Right cardiac atrium (tissue), 5 donors: ENCODE results near the gene CDH4. TPM values are rescaled to one million over a fixed set of nuclear protein-coding genes. Genes with fewer than 3 reads are reported as not detected.
"Not testable (repeated sequence)": the region's sequence is repeated elsewhere in the genome, so short reads cannot be mapped to it uniquely, and the experiment has no call there.

ENCODE experiments used
- ATAC-seq, 2 donors: fragments of 200-7000 bp; cut with Tn5 transposase; one replicate each; pipeline versions ENCODE4 v1.8.0 to v1.9.1; 2020; ENCODE audit warnings: moderate library complexity in 2 of 2, mild to moderate bottlenecking in 1 of 2
- DNase-seq, 3 donors: peaks; one replicate each; pipeline ENCODE4 v3.0.0-alpha.2; 2020
- H3K27ac ChIP-seq: one replicate; pipeline ENCODE4 v1.5.1; 2013; ENCODE audit warnings: mild to moderate bottlenecking, low read length, control low read depth, moderate library complexity
- H3K27me3 ChIP-seq: one replicate; pipeline ENCODE4 v1.6.1; 2013; ENCODE audit not compliant: control insufficient read depth, insufficient read depth
- H3K4me1 ChIP-seq: one replicate; pipeline ENCODE4 v1.6.1; 2013; ENCODE audit warnings: low read length; ENCODE audit not compliant: control insufficient read depth, insufficient read depth
- H3K4me3 ChIP-seq: one replicate; pipeline ENCODE4 v1.5.1; 2013; ENCODE audit warnings: low read length, control low read depth
- H3K9me3 ChIP-seq: one replicate; pipeline ENCODE4 v1.6.1; 2013; ENCODE audit warnings: low read length; ENCODE audit not compliant: control insufficient read depth
- WGBS: extraction: QIAGEN DNeasy Blood & Tissue Kit; methylation state at CpG from one replicate; pipeline ENCODE4 v1.1.7; 2013; 5-methylcytosine and 5-hydroxymethylcytosine counted together
- intact Hi-C, 4 donors: fragments of 100-400 bp; cut with DNase I; formaldehyde crosslinking; loops; one replicate each; pipeline versions ENCODE4 v1.11.0 to v1.14.0; 2022 to 2023
- polyA plus RNA-seq: library from polyadenylated mRNA; stranded (reverse); fragments of 200-250 nt; gene quantifications from one replicate; pipeline ENCODE4 v1.2.3, GENCODE V29; 2013
- total RNA-seq, 4 donors: library from RNA; stranded (reverse); fragmentation: NEBNext Ultra II Directional; extraction: Animal tissue kit (Norgen Biotek cat#: 25700); gene quantifications; one replicate each; pipeline ENCODE4 v1.2.1, GENCODE V29; 2021
- donor health status: healthy with polysubstance abuse.
- donor health status: DM: no; HTN: yes; CAD: no.
- donor health status: DM: no; HTN: no; CAD: no.
- donor health status: DM: no; HTN: yes; CAD: no; lungs with severe emphysema.
- donor health status: DM: yes; HTN: yes; CAD: no.

Gene CDH4
- total and polyA plus RNA-seq, 5 donors, result 0.21 to 1.0 (median 0.39) TPM

- H3K27ac ChIP-seq, result no peak overlapping the region
- DNase-seq (no peak), ATAC-seq (no peak)
- H3K27me3 ChIP-seq, result no peaks in the 10 kb centered on the region
- H3K4me3 ChIP-seq, result no peak overlapping the region
- no peaks in the 10 kb centered on the region for H3K4me1 ChIP-seq
- intact Hi-C loops, result no loop called here
- 74% methylated on average over 6 of the region's 6 CpGs for WGBS
- H3K9me3 ChIP-seq, result no peaks in the 10 kb centered on the region
Measured at GRCh38 chr20:61445138-61445537, 193.1 kb downstream of the CDH4 start.

- H3K4me1 ChIP-seq, result no peaks in the 10 kb centered on the region
- H3K9me3 ChIP-seq, result no peaks in the 10 kb centered on the region
- no peaks in the 10 kb centered on the region for H3K27me3 ChIP-seq
- intact Hi-C loops, result no loop called here
- DNase-seq, result no peak
- no peak overlapping the region for H3K4me3 ChIP-seq
- 87% methylated on average over 10 of the region's 10 CpGs for WGBS
- H3K27ac ChIP-seq, result no peak overlapping the region
- no peak for ATAC-seq
Measured at GRCh38 chr20:61445741-61446140, 193.7 kb downstream of the CDH4 start.

- H3K4me3 ChIP-seq, result no peak overlapping the region
- DNase-seq (no peak), ATAC-seq (no peak)
- no peaks in the 10 kb centered on the region for H3K27me3 ChIP-seq
- H3K27ac ChIP-seq, result no peak overlapping the region
- 55% methylated on average over 6 of the region's 6 CpGs for WGBS
- intact Hi-C loops, result no loop called here
- H3K9me3 ChIP-seq, result no peaks in the 10 kb centered on the region
- H3K4me1 ChIP-seq, result no peaks in the 10 kb centered on the region
Measured at GRCh38 chr20:61447952-61448351, 195.9 kb downstream of the CDH4 start.

- no peak for ATAC-seq
- intact Hi-C loops, result no loop called here
- no peak overlapping the region for H3K27ac ChIP-seq
- no peaks in the 10 kb centered on the region for H3K9me3 ChIP-seq
- no peak for DNase-seq
- no peaks in the 10 kb centered on the region for H3K27me3 ChIP-seq
- H3K4me1 ChIP-seq, result no peaks in the 10 kb centered on the region
- H3K4me3 ChIP-seq, result no peak overlapping the region
- WGBS, result 70% methylated on average over 13 of the region's 13 CpGs
Measured at GRCh38 chr20:61448386-61448785, 196.3 kb downstream of the CDH4 start.

- ATAC-seq, result no peak
- 77% methylated on average over 8 of the region's 8 CpGs for WGBS
Measured at GRCh38 chr20:61449057-61449609, 197.1 kb downstream of the CDH4 start.

GRCh38 chr20:61449916-61450315, 197.9 kb downstream of the CDH4 start:
- H3K27ac ChIP-seq, result no peak overlapping the region
- intact Hi-C loops, result no loop called here
- ATAC-seq, result peak in 1 of 2 donors; percentile 57
- no peaks in the 10 kb centered on the region for H3K9me3 ChIP-seq
- WGBS, result 59% methylated on average over 2 of the region's 2 CpGs
- DNase-seq, result no peak
- no peak overlapping the region for H3K4me3 ChIP-seq
- no peaks in the 10 kb centered on the region for H3K27me3 ChIP-seq
- no peaks in the 10 kb centered on the region for H3K4me1 ChIP-seq

More at GRCh38 chr20:61449057-61449609, 197.1 kb downstream of the CDH4 start:
- Histone ChIP-seq H3K9me3 (no peaks in the 10 kb centered on the region), H3K4me3 (no peak overlapping the region), H3K4me1 (no peaks in the 10 kb centered on the region), H3K27ac (no peak overlapping the region), H3K27me3 (no peaks in the 10 kb centered on the region)
- intact Hi-C loops, result no loop called here
- no peak for DNase-seq

GRCh38 chr20:61450549-61450948, 198.5 kb downstream of the CDH4 start:
- Histone ChIP-seq H3K4me3 (no peak overlapping the region), H3K9me3 (no peaks in the 10 kb centered on the region), H3K27me3 (no peaks in the 10 kb centered on the region), H3K4me1 (no peaks in the 10 kb centered on the region), H3K27ac (no peak overlapping the region)
- ATAC-seq (peak in 1 of 2 donors; percentile 60), DNase-seq (no peak)
- WGBS, result 65% methylated on average over 6 of the region's 6 CpGs
- intact Hi-C loops, result no loop called here

GRCh38 chr20:61451009-61451408, 198.9 kb downstream of the CDH4 start:
- WGBS, result 91% methylated on average over 10 of the region's 10 CpGs
- DNase-seq (no peak), ATAC-seq (no peak)
- H3K27ac ChIP-seq, result no peak overlapping the region
- no peak overlapping the region for H3K4me3 ChIP-seq
- no peaks in the 10 kb centered on the region for H3K27me3 ChIP-seq
- intact Hi-C loops, result no loop called here
- H3K4me1 ChIP-seq, result no peaks in the 10 kb centered on the region
- H3K9me3 ChIP-seq, result no peaks in the 10 kb centered on the region

- 82% methylated on average over 8 of the region's 8 CpGs for WGBS
- no peak overlapping the region for H3K4me3 ChIP-seq
- DNase-seq (no peak), ATAC-seq (no peak)
- no peaks in the 10 kb centered on the region for H3K9me3 ChIP-seq
- no peaks in the 10 kb centered on the region for H3K27me3 ChIP-seq
- no peaks in the 10 kb centered on the region for H3K4me1 ChIP-seq
- no peak overlapping the region for H3K27ac ChIP-seq
- intact Hi-C loops, result no loop called here
Measured at GRCh38 chr20:61451953-61452352, 199.9 kb downstream of the CDH4 start.

- Histone ChIP-seq H3K27ac (no peak overlapping the region), H3K4me1 (no peaks in the 10 kb centered on the region), H3K27me3 (no peaks in the 10 kb centered on the region), H3K9me3 (no peaks in the 10 kb centered on the region), H3K4me3 (no peak overlapping the region)
- WGBS, result 50% methylated on average over 7 of the region's 7 CpGs
- ATAC-seq (no peak), DNase-seq (no peak)
- intact Hi-C loops, result no loop called here
Measured at GRCh38 chr20:61453219-61453618, 201.2 kb downstream of the CDH4 start.

GRCh38 chr20:61453623-61454022, 201.6 kb downstream of the CDH4 start:
- H3K27me3 ChIP-seq, ATAC-seq, H3K4me1 ChIP-seq, H3K27ac ChIP-seq, intact Hi-C loops, DNase-seq, H3K9me3 ChIP-seq, H3K4me3 ChIP-seq: not testable (repeated sequence)
- 54% methylated on average over 3 of the region's 3 CpGs for WGBS

- intact Hi-C loops, result no loop called here
- Histone ChIP-seq H3K27ac (no peak overlapping the region), H3K9me3 (no peaks in the 10 kb centered on the region), H3K27me3 (no peaks in the 10 kb centered on the region), H3K4me1 (no peaks in the 10 kb centered on the region), H3K4me3 (no peak overlapping the region)
- DNase-seq (no peak), ATAC-seq (no peak)
- 82% methylated on average over 9 of the region's 9 CpGs for WGBS
Measured at GRCh38 chr20:61454053-61454452, 202.0 kb downstream of the CDH4 start.
